H1 (cell line): ENCODE measurements around the gene PLXDC2. TPM values are rescaled to one million over a fixed set of nuclear protein-coding genes. Genes with fewer than 3 reads are reported as not detected.
A peak's percentile ranks its signal among the peaks of the same experiment; 100 is the strongest.

Source experiments
- CHD7 ChIP-seq: fragments of 300-600 bp; sonication (generic); IDR thresholded peaks from 2 replicates; pipeline ENCODE4 v1.7.1; 2012; ENCODE audit warnings: low read length, moderate library complexity, mild to moderate bottlenecking, inconsistent platforms; ENCODE audit not compliant: insufficient replicate concordance
- CREB1 ChIP-seq: IDR thresholded peaks from 2 replicates; pipeline ENCODE4 v1.6.1; 2012; ENCODE audit warnings: inconsistent platforms
- MAFK ChIP-seq: IDR thresholded peaks from 2 replicates; pipeline ENCODE4 v1.6.1; 2012; ENCODE audit warnings: low read depth, mild to moderate bottlenecking, improper control_type of control experiment, low read length
- polyA plus RNA-seq, 7 experiments: library from polyadenylated mRNA; depleted of rRNA in 3 of 7; stranded (reverse) in 5 of 7; unstranded in 2 of 7; fragments of >200 nt in 5 of 7; fragments of 200-250 nt in 2 of 7; gene quantifications; 1 replicate in 5 of 7; 2 replicates in 1 of 7; 4 replicates in 1 of 7; pipeline versions ENCODE4 v1.2.1 to v1.2.3, GENCODE V29; 2011 to 2013; ENCODE audit warnings: missing spikeins in 2 of 7, mixed read lengths in 2 of 7
- total RNA-seq: library from RNA; stranded (reverse); fragmentation: NEBNext Ultra II Directional; extraction: Animal tissue kit (Norgen Biotek cat#: 25700); gene quantifications from 2 replicates; pipeline ENCODE4 v1.2.1, GENCODE V29; 2021

PLXDC2 gene
- total and polyA plus RNA-seq, 2 of the 8 experiments (the other 6 are each of a cell fraction or from before 2014, with no cell fraction given): 23.0 to 40.5 TPM

GRCh38 chr10:19843487-19843886, 27.3 kb downstream of the PLXDC2 start (continued):
- TF ChIP-seq CHD7 (peak; percentile 99), CREB1 (no peak), MAFK (peak; percentile 89)
